HepG2 (cell line): ENCODE measurements around the gene CARD9. TPM values are rescaled to one million over a fixed set of nuclear protein-coding genes. Genes with fewer than 3 reads are reported as not detected.

Source experiments
- CHCHD3 ChIP-seq: sonication (generic); formaldehyde crosslinking; IDR thresholded peaks from 2 replicates; pipeline ENCODE4 v1.8.0; 2022; ENCODE audit warnings: mild to moderate bottlenecking, missing genetic modification reagents, moderate library complexity
- EZH2 ChIP-seq: conservative IDR thresholded peaks from 2 replicates; pipeline ENCODE4 v1.6.1; 2012; ENCODE audit warnings: mild to moderate bottlenecking, low read depth, low read length, moderate library complexity
- FOXK2 ChIP-seq: fragments of 450-650 bp; IDR thresholded peaks from 2 replicates; pipeline ENCODE4 v1.6.1; 2016
- HINFP ChIP-seq: sonication (generic); formaldehyde crosslinking; IDR thresholded peaks from 2 replicates; pipeline ENCODE4 v1.4.0; 2020; ENCODE audit warnings: low read depth, mild to moderate bottlenecking, missing genetic modification reagents
- HOXA9 ChIP-seq: sonication (generic); formaldehyde crosslinking; IDR thresholded peaks from 2 replicates; pipeline ENCODE4 v1.8.1; 2022; ENCODE audit warnings: missing genetic modification reagents, mild to moderate bottlenecking, moderate library complexity, borderline replicate concordance
- JUN ChIP-seq: sonication (generic); formaldehyde crosslinking; IDR thresholded peaks from 2 replicates; pipeline ENCODE4 v1.4.0; 2020; ENCODE audit warnings: mild to moderate bottlenecking, missing genetic modification reagents
- MAZ ChIP-seq, 2 experiments: sonication (generic) in 1 of 2; formaldehyde crosslinking in 1 of 2; IDR thresholded peaks; 2 replicates each; pipeline versions ENCODE4 v1.5.0 to v1.6.1; 2012 to 2020; ENCODE audit warnings: low read depth in 2 of 2, mild to moderate bottlenecking in 2 of 2, borderline replicate concordance in 1 of 2, improper control_type of control experiment in 1 of 2, low read length in 1 of 2, missing genetic modification reagents in 1 of 2, moderate library complexity in 1 of 2
- NCOR1 ChIP-seq: fragments of 200-600 bp; sonication (generic); IDR thresholded peaks from 2 replicates; pipeline ENCODE4 v1.7.0; 2017; ENCODE audit warnings: antibody characterized with exemption, low read length, borderline replicate concordance
- NR2F6 ChIP-seq, 2 experiments: IDR thresholded peaks; 2 replicates each; pipeline ENCODE4 v1.6.1; 2016; ENCODE audit warnings: antibody characterized with exemption in 1 of 2, mild to moderate bottlenecking in 1 of 2
- SMARCC2 ChIP-seq: fragments of 450-650 bp; IDR thresholded peaks from 2 replicates; pipeline ENCODE4 v1.6.1; 2017; ENCODE audit warnings: antibody characterized with exemption, mild to moderate bottlenecking
- TFDP1 ChIP-seq: IDR thresholded peaks from 2 replicates; pipeline ENCODE4 v1.6.1; 2016; ENCODE audit warnings: missing compliant biosample characterization, missing genetic modification reagents, borderline replicate concordance
- ZNF724P ChIP-seq: sonication (generic); formaldehyde crosslinking; IDR thresholded peaks from 2 replicates; pipeline ENCODE4 v1.8.0; 2022; ENCODE audit warnings: missing genetic modification reagents, borderline replicate concordance
- ZSCAN25 ChIP-seq: sonication (generic); formaldehyde crosslinking; IDR thresholded peaks from 2 replicates; pipeline ENCODE4 v1.8.0; 2022; ENCODE audit warnings: mild to moderate bottlenecking, missing genetic modification reagents
- ZSCAN31 ChIP-seq: sonication (generic); formaldehyde crosslinking; IDR thresholded peaks from 2 replicates; pipeline ENCODE4 v1.5.0; 2020; ENCODE audit warnings: low read depth, mild to moderate bottlenecking, missing genetic modification reagents
- polyA plus RNA-seq, 8 experiments: library from polyadenylated mRNA; depleted of rRNA in 3 of 8; stranded (reverse) in 7 of 8; unstranded in 1 of 8; fragments of >200 nt; fragmentation: Illumina TruSeq in 4 of 8; extraction: Trizol in 4 of 8; gene quantifications; 2 replicates each; pipeline versions ENCODE4 v1.2.1 to v1.2.3, GENCODE V29; 2011 to 2016; ENCODE audit warnings: low read depth in 4 of 8, missing spikeins in 1 of 8, mixed read lengths in 1 of 8; ENCODE audit not compliant: insufficient read depth in 1 of 8
- total RNA-seq, 5 experiments: library from RNA; depleted of rRNA; stranded (reverse); fragments of >200 nt; fragmentation: Illumina TruSeq; extraction: Trizol; gene quantifications; 2 replicates each; pipeline ENCODE4 v1.2.3, GENCODE V29; 2016; ENCODE audit warnings: low read depth in 1 of 5
- TF ChIP-seq, protein P1 (sequence below): sonication (generic); formaldehyde crosslinking; IDR thresholded peaks from 2 replicates; pipeline ENCODE4 v1.9.0; 2021; ENCODE audit warnings: missing genetic modification reagents, borderline replicate concordance
- TF ChIP-seq, protein P2 (sequence below): sonication (generic); formaldehyde crosslinking; IDR thresholded peaks from 2 replicates; pipeline ENCODE4 v1.5.0; 2020; ENCODE audit warnings: missing genetic modification reagents
- TF ChIP-seq, protein P3 (sequence below): sonication (generic); formaldehyde crosslinking; IDR thresholded peaks from 2 replicates; pipeline ENCODE4 v1.4.0; 2020; ENCODE audit warnings: mild to moderate bottlenecking, missing genetic modification reagents

Gene CARD9
- total and polyA plus RNA-seq, 2 of the 13 experiments (the other 11 are each of a cell fraction or from before 2014, with no cell fraction given), result 3.3 to 7.4 TPM

DNA sequence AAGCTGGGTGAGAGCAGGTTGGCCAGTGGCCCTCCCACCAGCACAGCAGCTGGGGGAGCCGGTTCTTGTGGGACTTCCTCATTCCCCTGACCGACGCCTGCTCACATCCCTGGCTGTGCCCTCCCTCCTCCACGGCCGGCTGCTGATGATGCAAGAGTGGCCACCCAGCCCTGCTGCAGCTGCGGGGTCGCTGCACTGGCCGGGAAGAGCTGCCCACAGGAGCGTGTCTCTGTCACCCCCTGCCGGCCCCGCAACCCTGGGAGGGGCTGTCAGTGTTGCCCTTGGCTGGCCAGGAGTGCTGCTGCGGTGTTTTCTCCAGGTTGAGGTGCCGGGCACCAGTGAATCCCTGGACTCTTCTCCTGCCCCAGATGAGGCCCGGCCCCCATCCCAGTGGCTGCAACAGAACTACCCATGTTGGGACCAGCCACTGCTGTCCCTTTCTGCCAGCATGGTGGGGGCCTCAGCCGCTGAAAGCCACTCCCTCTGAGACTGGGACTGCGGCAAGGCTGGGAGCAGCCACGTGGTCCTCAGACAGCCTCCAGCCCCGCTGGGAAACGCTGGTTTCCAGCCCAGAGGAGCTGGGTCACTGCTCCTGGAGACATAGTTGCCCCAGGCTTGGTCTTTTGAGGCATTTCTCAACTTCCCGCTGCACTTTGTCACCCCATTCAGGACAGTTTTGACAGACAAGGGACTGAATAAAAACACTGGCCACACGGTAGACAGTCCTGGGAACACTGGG is 739 bp downstream of the CARD9 start (continued):
- TF ChIP-seq CHCHD3 (no peak), HINFP (CRISPR knock-in tag) (peak; percentile 79), HOXA9 (CRISPR knock-in tag) (no peak), NCOR1 (no peak), MAZ (IDR thresholded peaks at IDR 0.05; ENCODE audit: borderline replicate concordance, low read depth, low read length) (peak; percentile 63), MAZ (CRISPR knock-in tag; IDR thresholded peaks at IDR 0.05; ENCODE audit: low read depth) (peak; percentile 90), SMARCC2 (no peak), JUN (CRISPR knock-in tag) (no peak), NR2F6 (IDR thresholded peaks at IDR 0.05) (no peak), NR2F6 (CRISPR knock-in tag; IDR thresholded peaks at IDR 0.05) (peak; percentile 63), ZSCAN31 (CRISPR knock-in tag) (no peak; the same call in 1 of the 2 replicates), EZH2 (no peak), TFDP1 (CRISPR knock-in tag) (peak; percentile 54; the same call in 1 of the 2 replicates), FOXK2 (no peak), ZNF724P (CRISPR knock-in tag) (no peak; the same call in 1 of the 2 replicates), ZSCAN25 (0 out of 2 replicates have a peak, but pooled peaks have one; percentile 24)
- TF ChIP-seq, protein P1, sequence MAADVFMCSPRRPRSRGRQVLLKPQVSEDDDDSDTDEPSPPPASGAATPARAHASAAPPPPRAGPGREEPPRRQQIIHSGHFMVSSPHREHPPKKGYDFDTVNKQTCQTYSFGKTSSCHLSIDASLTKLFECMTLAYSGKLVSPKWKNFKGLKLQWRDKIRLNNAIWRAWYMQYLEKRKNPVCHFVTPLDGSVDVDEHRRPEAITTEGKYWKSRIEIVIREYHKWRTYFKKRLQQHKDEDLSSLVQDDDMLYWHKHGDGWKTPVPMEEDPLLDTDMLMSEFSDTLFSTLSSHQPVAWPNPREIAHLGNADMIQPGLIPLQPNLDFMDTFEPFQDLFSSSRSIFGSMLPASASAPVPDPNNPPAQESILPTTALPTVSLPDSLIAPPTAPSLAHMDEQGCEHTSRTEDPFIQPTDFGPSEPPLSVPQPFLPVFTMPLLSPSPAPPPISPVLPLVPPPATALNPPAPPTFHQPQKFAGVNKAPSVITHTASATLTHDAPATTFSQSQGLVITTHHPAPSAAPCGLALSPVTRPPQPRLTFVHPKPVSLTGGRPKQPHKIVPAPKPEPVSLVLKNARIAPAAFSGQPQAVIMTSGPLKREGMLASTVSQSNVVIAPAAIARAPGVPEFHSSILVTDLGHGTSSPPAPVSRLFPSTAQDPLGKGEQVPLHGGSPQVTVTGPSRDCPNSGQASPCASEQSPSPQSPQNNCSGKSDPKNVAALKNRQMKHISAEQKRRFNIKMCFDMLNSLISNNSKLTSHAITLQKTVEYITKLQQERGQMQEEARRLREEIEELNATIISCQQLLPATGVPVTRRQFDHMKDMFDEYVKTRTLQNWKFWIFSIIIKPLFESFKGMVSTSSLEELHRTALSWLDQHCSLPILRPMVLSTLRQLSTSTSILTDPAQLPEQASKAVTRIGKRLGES (CRISPR knock-in tag), result no peak
- TF ChIP-seq, protein P2, sequence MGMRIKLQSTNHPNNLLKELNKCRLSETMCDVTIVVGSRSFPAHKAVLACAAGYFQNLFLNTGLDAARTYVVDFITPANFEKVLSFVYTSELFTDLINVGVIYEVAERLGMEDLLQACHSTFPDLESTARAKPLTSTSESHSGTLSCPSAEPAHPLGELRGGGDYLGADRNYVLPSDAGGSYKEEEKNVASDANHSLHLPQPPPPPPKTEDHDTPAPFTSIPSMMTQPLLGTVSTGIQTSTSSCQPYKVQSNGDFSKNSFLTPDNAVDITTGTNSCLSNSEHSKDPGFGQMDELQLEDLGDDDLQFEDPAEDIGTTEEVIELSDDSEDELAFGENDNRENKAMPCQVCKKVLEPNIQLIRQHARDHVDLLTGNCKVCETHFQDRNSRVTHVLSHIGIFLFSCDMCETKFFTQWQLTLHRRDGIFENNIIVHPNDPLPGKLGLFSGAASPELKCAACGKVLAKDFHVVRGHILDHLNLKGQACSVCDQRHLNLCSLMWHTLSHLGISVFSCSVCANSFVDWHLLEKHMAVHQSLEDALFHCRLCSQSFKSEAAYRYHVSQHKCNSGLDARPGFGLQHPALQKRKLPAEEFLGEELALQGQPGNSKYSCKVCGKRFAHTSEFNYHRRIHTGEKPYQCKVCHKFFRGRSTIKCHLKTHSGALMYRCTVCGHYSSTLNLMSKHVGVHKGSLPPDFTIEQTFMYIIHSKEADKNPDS (CRISPR knock-in tag), result no peak
- TF ChIP-seq, protein P3, sequence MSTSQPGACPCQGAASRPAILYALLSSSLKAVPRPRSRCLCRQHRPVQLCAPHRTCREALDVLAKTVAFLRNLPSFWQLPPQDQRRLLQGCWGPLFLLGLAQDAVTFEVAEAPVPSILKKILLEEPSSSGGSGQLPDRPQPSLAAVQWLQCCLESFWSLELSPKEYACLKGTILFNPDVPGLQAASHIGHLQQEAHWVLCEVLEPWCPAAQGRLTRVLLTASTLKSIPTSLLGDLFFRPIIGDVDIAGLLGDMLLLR (CRISPR knock-in tag), result no peak
